Stimulated activated CD8-positive, alpha-beta memory T cell treated with anti-CD3 and anti-CD28 coated beads, Interleukin-4, amount 100 ng/mL, for 24 hours (primary cell): ENCODE data around the gene OR10V1.
"Not testable (repeated sequence)": the region's sequence is repeated elsewhere in the genome, so short reads cannot be mapped to it uniquely, and the experiment has no call there.

Experiments used
- DNase-seq: peaks from one replicate; pipeline ENCODE4 v3.0.0-alpha.2; 2020; ENCODE audit warnings: low read depth

The OR10V1 gene

GRCh38 chr11:59710136-59710847 lies 3.4 kb downstream of the OR10V1 start:
- no peak for DNase-seq

GRCh38 chr11:59708537-59708936 lies 5.1 kb downstream of the OR10V1 start:
- no peak for DNase-seq

GRCh38 chr11:59707371-59707770 lies 6.3 kb downstream of the OR10V1 start:
- DNase-seq: no peak

- DNase-seq: no peak
Observed at GRCh38 chr11:59706518-59707285, 6.9 kb downstream of the OR10V1 start.

- DNase-seq: no peak
Observed at GRCh38 chr11:59705294-59705693, 8.4 kb downstream of the OR10V1 start.

- DNase-seq: not testable (repeated sequence)
Observed at GRCh38 chr11:59703515-59703914, 10.1 kb downstream of the OR10V1 start.

- DNase-seq: not testable (repeated sequence)
Observed at GRCh38 chr11:59700157-59700556, 13.5 kb downstream of the OR10V1 start.

- no peak for DNase-seq
Observed at GRCh38 chr11:59698506-59698905, 15.1 kb downstream of the OR10V1 start.

GRCh38 chr11:59692915-59693314 lies 20.7 kb downstream of the OR10V1 start:
- DNase-seq: no peak

- DNase-seq: no peak
Observed at GRCh38 chr11:59691156-59691555, 22.5 kb downstream of the OR10V1 start.

- no peak for DNase-seq
Observed at GRCh38 chr11:59689015-59689414, 24.6 kb downstream of the OR10V1 start.

- DNase-seq: not testable (repeated sequence)
Observed at GRCh38 chr11:59681260-59681725, 32.4 kb downstream of the OR10V1 start.

GRCh38 chr11:59680287-59681154 lies 33.1 kb downstream of the OR10V1 start:
- peak; percentile 17 for DNase-seq

GRCh38 chr11:59679347-59679746 lies 34.3 kb downstream of the OR10V1 start:
- DNase-seq: no peak

- no peak for DNase-seq
Observed at GRCh38 chr11:59678813-59679165, 34.9 kb downstream of the OR10V1 start.

- no peak for DNase-seq
Observed at GRCh38 chr11:59678118-59678812, 35.4 kb downstream of the OR10V1 start.

GRCh38 chr11:59676205-59676604 lies 37.4 kb downstream of the OR10V1 start:
- no peak for DNase-seq

- no peak for DNase-seq
Observed at GRCh38 chr11:59674291-59674690, 39.4 kb downstream of the OR10V1 start.

GRCh38 chr11:59673291-59673690 lies 40.4 kb downstream of the OR10V1 start:
- no peak for DNase-seq

- DNase-seq: no peak
Observed at GRCh38 chr11:59671471-59671870, 42.2 kb downstream of the OR10V1 start.

GRCh38 chr11:59669611-59670009 lies 44.0 kb downstream of the OR10V1 start:
- DNase-seq: no peak
